Adrenal gland (tissue), 5 donors: ENCODE results near the gene VPS33A.
A peak's percentile ranks its signal among the peaks of the same experiment; 100 is the strongest.

Experiments
- CTCF ChIP-seq, 6 experiments: fragments of 450-650 bp in 4 of 6; fragments of 200-600 bp in 2 of 6; sonication (generic) in 1 of 6; IDR thresholded peaks; 1 replicate in 5 of 6; 2 replicates in 1 of 6; pipeline versions ENCODE4 v1.5.1 to v1.8.0; 2016 to 2021; ENCODE audit warnings: antibody characterized with exemption in 6 of 6, mild to moderate bottlenecking in 2 of 6, moderate library complexity in 1 of 6
- POLR2A ChIP-seq, 2 donors: fragments of 450-650 bp; IDR thresholded peaks; one replicate each; pipeline ENCODE4 v1.6.1; 2017; ENCODE audit warnings: antibody characterized with exemption in 2 of 2, mild to moderate bottlenecking in 2 of 2, moderate library complexity in 1 of 2
- donor health status: DM: no; HTN: no; CAD: no.

GRCh38 chr12:122190842-122191668 lies 75.2 kb downstream of the VPS33A start:
- TF ChIP-seq POLR2A (IDR thresholded peaks at IDR 0.05) (no peak), CTCF (IDR thresholded peaks at IDR 0.05) (peak; percentile 56 to 80 (median 74))
